ENCODE data around the gene GP1BA. TPM values are rescaled to one million over a fixed set of nuclear protein-coding genes. Genes with fewer than 3 reads are reported as not detected.

The GP1BA gene
- not detected for total RNA-seq

GRCh38 chr17:4931963-4932362 lies at the start of gene GP1BA:
GP1BA (plus strand) TSS chr17:4932277; CDS start chr17:4932605, 328 bp downstream.

DNA sequence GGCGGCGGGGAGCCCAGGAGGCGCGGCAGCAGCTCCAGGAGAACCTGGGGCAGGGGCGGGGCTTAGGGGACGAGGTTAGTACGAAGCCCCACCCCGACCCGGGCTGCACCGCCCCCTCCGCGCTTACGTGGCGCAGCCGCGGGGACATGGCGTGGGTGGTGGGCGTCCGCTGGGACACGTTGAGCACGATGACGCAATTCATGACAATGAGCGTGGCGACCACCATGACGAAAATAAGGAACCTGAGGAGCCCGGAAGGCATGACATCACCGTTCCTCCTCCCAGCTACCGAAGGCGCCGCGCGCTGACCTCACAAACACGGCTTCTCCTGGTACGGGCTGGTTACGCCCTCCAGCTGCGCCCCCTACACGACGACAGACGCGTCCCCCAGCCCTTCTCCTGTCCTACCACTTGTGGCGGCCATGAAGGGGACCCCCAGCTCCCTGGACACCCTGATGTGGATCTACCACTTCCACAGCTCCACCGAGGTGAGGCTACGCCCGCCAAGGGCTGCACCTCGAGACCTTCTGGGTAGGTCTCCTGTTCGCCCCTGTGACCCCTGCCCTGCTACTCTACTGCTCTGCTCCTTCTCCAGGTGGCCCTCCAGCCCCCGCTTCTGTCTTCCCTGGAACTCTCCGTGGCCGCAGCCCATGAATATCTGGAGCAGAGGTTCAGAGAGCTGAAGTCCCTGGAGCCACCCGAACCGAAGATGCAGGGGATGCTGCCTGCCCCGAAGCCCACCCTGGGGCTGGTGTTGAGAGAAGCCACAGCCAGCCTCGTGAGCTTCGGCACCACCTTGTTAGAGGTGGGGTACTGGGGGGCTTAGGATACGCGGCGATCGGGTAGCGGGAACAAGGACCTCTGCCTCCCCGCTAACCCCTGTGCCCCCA lies 32.5 kb upstream of the GP1BA start, which contains the start of gene C17orf107:
TSS of gene C17orf107 (plus strand) at position 196 of the 890 bp plus-strand sequence. CDS start at position 423, 227 bp downstream.

DNA sequence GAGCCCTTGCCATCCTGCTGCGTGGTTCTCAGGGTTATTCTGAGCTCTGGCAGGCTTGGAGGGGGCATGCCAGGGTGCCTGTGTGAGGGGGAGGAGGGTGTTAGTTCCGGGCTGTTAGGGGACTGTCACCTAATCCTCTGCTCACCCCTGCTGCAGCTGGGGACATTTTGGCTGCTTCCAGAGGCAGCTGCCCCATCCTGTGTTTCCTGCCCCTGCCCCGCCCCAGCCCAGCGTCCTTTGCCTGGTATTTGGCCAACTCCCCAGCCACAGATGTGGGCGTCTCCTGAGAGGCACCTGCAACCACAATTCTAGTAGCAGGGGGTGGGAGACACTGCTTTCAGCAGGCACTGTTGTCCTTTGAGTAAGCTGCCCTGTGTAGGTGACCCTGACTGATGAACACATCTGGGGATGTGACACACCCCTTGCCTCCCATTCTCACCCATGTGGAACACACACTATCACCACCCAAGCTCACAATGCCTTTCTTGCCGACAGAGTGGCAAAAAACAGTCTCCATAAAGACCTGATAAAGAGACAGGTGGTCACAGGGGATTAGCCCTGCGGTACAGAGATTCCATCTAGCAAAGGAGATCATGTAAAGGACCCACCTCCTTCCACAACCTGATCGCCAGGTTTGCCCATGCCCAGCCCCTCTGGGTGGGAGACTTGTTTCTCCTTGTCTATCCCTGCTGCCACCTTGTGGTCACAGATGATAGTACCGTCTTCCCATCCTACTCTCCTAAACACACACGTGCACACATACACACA lies 28.8 kb upstream of the GP1BA start, which contains the start of gene CHRNE:
TSS of gene CHRNE (minus strand) at position 48 of the 768 bp plus-strand sequence. CDS start at position 13, 35 bp downstream.

DNA sequence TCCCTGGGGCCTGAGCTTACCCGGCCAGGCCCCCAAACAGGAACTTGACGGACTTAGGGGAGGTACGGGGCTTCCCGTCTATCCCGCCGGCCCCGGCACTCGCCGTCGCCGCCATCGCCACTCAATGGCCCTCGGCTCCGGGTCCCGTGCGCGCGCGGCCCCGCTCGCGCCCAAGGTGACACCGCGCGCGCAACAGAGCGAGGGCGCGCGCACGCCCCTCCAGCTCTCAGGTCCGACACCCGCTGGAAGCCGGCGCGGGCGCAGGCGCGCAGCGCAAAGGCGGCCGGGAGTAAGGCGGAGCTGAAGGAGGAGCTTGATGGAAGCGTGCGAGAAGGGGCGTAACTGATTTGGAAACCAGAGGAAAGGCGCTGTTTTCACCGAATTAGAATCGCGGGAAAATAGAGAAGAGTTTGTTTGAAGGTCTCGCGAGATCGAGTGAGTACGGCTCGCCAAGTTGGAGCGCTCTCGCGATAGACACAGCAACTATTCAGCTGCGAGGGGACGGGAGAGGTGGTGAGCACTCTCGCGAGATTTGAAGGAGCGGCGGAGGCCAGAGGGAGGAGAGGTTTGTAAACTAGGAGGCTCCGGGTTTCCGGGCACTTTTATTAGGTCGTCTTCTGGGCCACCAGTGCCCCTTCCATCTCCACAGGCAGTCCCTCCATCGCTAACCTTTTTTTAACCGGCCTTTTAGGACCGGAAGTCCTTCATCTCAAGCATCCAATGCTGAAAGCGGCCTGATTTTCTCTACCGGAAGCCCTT lies 7.9 kb downstream of the GP1BA start, which contains the start of the genes RNF167 and SLC25A11:
TSS of gene RNF167 (plus strand) at position 473 of the 759 bp plus-strand sequence. CDS start 642 bp downstream, outside the sequence.
TSS of gene SLC25A11 (minus strand) at position 251 of the 759 bp plus-strand sequence. CDS start at position 115, 136 bp downstream.

DNA sequence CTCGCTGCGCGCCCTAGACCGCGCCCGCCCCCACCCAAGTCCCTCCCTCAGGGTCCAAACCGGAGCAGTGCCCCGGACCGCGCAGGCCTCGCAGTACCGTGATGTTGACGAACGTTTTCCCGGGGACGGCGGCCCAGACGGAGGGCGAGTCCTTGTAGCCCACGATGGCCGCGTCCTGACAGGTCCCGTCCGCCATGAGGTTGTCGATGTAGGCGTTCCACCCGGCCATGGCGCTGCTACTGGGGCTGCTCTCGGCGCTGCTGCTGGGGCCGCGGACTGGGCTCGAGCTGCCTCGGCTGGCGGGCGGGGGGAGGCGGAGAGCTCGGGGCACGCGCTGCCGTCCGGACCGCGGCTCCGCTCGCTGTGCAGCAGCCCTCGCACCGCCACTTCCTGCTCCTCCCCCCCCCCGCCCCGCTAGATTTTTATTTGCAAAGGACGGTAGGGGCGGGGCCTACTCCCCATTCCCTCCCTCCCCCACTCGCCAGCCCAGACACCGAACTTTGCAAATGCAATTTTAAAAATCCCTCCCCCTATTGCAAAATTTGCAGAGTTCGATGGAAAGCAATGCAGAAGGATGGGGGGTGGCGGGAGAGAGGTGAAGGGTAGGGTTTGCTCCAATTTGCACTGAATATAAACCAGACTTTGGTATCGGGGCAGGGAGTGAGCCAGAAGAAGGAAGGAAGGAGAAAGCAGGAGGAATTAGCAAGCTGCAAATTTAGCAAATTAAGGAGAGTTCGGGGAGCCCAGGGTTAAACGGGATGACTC lies 16.3 kb downstream of the GP1BA start, which contains the start of gene PFN1:
TSS of gene PFN1 (minus strand) at position 365 of the 765 bp plus-strand sequence. CDS start at position 229, 136 bp downstream.

GRCh38 chr17:4950746-4951204 lies 18.7 kb downstream of the GP1BA start, which contains the start of gene ENO3:
ENO3 (plus strand) TSS chr17:4951119; CDS start chr17:4951830, 711 bp downstream.

DNA sequence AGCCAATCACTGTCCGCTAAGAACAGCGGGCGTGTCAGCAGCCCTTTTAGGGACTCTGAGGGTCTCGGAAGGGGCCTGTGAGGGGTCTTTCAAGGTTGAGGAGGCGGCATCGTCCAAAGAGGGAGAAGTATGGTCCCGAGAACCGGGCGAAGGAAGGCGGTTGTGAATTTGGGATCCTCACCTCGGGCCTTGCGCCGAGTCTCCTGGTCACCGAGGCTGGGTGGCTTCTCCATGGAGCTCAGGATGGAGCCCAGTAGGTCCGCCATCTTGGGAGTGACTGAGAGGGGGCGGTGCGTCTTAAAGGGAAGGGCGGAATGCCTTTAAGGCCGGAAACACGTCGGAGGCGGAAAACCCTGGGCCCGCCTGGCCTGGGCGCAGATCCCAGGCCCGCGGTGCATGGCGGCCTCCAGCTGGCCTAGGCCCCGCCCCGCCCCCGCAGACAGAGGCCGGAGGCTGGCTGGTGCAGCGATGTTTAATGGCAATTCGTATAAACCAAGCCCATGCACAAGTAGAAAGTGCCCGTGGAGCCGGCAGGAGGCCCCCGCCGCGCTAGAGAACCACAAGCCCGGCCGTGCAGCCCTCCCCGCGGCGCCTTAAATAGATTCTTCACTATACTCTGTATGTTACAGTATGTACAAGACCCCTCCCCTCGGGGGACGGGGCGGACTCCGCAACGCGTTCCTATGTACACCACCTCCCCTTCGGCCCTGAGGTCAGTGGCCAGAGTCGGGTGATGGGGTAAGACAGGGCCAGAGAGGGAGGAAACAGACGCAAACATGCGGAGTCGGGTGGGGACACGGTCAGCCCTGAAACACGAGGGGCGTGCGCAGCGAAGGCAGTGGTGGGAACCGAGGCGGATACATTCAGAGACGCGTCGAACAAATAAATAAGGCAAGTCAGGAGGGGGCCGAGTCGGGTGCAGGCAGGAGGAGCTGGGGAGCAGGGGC lies 35.7 kb downstream of the GP1BA start, which contains the start of gene SPAG7:
TSS of gene SPAG7 (minus strand) at position 279 of the 947 bp plus-strand sequence. CDS start at position 266, 13 bp downstream.

Small RNA genes lying within 50 kb of the gene (microRNA-seq; reads per million reads assigned to microRNA genes)
- not detected for gene MIR6864 (ENCODE audit: borderline microRNAs expressed, borderline replicate concordance)
- not detected for gene MIR6865 (ENCODE audit: borderline microRNAs expressed, borderline replicate concordance)

Other genes with a start within 250 kb of the GP1BA start
- 10 to 100 TPM; 59.5 to 66.0 TPM for gene PELP1, start 228.1 kb upstream of the GP1BA start, total RNA-seq
- 100 to 1,000 TPM; 320 to 339 TPM for gene ARRB2, start 221.6 kb upstream of the GP1BA start, total RNA-seq
- gene MED11, start 200.8 kb upstream of the GP1BA start, total RNA-seq: 10 to 100 TPM; 24.6 to 27.4 TPM
- gene ZMYND15, start 192.4 kb upstream of the GP1BA start, total RNA-seq: under 1 TPM; 0.19 to 0.25 TPM
- 1 to 10 TPM; 1.6 TPM for gene CXCL16, start 192.3 kb upstream of the GP1BA start, total RNA-seq
- not detected for gene TM4SF5, start 160.4 kb upstream of the GP1BA start, total RNA-seq
- gene VMO1, start 145.9 kb upstream of the GP1BA start, total RNA-seq: not detected
- gene GLTPD2, start 143.3 kb upstream of the GP1BA start, total RNA-seq: not detected
- gene PSMB6, start 136.1 kb upstream of the GP1BA start, total RNA-seq: 10 to 100 TPM; 94.7 to 95.7 TPM
- 10 to 100 TPM; 17.9 to 21.9 TPM for gene PLD2, start 125.1 kb upstream of the GP1BA start, total RNA-seq
- 100 to 1,000 TPM; 102 to 112 TPM for gene MINK1, start 98.9 kb upstream of the GP1BA start, total RNA-seq
- gene C17orf107, start 32.7 kb upstream of the GP1BA start, total RNA-seq: under 1 TPM; 0.48 to 0.68 TPM
- gene CHRNE, start 29.2 kb upstream of the GP1BA start, total RNA-seq: under 1 TPM in 1 of 2 experiments, not detected in 1; 0.23 TPM
- gene SLC25A11, start 7.8 kb downstream of the GP1BA start, total RNA-seq: 10 to 100 TPM; 62.3 to 64.3 TPM
- 100 to 1,000 TPM; 191 TPM for gene RNF167, start 8.0 kb downstream of the GP1BA start, total RNA-seq
- gene PFN1, start 16.3 kb downstream of the GP1BA start, total RNA-seq: 1,000 to 10,000 TPM; 2,036 to 2,067 TPM
- gene ENO3, start 18.8 kb downstream of the GP1BA start, total RNA-seq: 10 to 100 TPM; 43.9 to 56.2 TPM
- gene SPAG7, start 35.5 kb downstream of the GP1BA start, total RNA-seq: 10 to 100 TPM; 50.5 to 56.4 TPM
- 10 to 100 TPM; 54.4 to 58.6 TPM for gene CAMTA2, start 55.4 kb downstream of the GP1BA start, total RNA-seq
- under 1 TPM; 0.15 to 0.26 TPM for gene INCA1, start 65.2 kb downstream of the GP1BA start, total RNA-seq
- 10 to 100 TPM; 35.2 to 36.6 TPM for gene KIF1C, start 65.7 kb downstream of the GP1BA start, total RNA-seq
- under 1 TPM; 0.51 to 0.58 TPM for gene SLC52A1, start 103.1 kb downstream of the GP1BA start, total RNA-seq
- gene ZFP3, start 146.2 kb downstream of the GP1BA start, total RNA-seq: 1 to 10 TPM; 7.0 to 7.5 TPM
- 10 to 100 TPM in 1 of 2 experiments, 1 to 10 TPM in 1; 9.2 to 11.0 TPM for gene ZNF232, start 179.6 kb downstream of the GP1BA start, total RNA-seq
- gene USP6, start 183.8 kb downstream of the GP1BA start, total RNA-seq: under 1 TPM; 0.08 to 0.10 TPM

Data from activated naive CD4-positive, alpha-beta T cell treated with anti-CD3 and anti-CD28 coated beads, Interleukin-2, amount 10 ng/mL, durations not matched to agents 5 hours and 36 hours (primary cell).